Measurements from ENCODE around the gene TAS2R3.
"Not testable (repeated sequence)": the region's sequence is repeated elsewhere in the genome, so short reads cannot be mapped to it uniquely, and the experiment has no call there.

TAS2R3 gene, protein sequence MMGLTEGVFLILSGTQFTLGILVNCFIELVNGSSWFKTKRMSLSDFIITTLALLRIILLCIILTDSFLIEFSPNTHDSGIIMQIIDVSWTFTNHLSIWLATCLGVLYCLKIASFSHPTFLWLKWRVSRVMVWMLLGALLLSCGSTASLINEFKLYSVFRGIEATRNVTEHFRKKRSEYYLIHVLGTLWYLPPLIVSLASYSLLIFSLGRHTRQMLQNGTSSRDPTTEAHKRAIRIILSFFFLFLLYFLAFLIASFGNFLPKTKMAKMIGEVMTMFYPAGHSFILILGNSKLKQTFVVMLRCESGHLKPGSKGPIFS

DNA sequence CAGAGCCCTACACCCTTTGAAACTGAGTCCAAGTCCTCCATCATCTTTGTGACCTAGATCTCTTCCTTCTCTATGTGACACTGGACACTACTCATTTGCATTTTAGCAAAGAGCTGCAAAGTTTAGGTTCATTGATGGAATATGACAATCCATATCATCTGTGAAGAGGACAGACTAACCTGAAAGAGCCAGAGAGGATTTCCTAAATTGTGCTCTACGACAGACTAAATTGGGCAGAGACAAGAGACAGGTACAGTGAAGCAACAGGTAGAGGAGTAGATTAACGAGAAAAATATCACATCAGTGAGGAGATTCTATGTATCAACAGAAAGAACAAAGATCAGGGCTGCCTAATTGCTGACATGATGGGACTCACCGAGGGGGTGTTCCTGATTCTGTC is at the start of gene TAS2R3:
TSS of gene TAS2R3 (plus strand) at position 301 of the 400 bp plus-strand sequence. CDS start at position 363, 62 bp downstream.
- no peak for FAIRE-seq

DNA sequence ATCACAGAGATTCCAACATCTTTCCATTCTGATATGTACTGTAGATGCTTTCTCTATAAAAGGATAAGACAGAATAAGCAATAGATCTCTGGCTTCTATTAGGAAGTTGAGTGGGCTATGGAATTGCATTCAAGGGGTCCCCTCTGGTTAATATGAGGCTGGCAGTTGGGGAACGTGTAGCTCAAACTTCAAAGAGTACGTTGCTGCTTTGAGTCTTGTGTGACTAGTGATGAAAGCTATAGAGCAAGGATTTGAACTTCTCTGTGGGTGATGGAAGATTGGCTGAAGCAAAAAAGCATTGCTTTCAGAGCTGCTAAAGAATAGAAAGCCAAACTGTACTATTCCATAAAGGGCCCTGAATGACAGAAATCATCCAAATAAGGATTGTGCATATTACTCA is 49.3 kb upstream of the TAS2R3 start:
- no peak for FAIRE-seq

DNA sequence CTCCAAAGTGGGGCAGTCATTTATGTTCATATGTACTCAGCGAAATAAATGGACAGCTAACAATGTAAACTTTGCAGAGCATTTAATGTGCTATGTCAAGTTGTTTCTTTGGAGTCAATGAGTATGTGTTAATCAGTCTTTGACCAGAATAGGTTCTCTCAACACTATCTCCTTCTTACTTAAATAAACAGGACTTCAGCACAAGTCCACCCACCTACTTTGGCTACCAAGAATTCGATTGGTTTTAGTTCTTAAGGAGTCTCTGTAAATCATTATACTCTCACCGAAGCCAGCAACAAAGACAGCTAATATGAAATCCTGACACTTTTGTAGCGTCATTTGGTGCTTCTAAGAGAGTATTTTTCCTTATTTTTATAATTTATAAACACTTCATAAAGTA is 48.9 kb upstream of the TAS2R3 start:
- no peak for FAIRE-seq

DNA sequence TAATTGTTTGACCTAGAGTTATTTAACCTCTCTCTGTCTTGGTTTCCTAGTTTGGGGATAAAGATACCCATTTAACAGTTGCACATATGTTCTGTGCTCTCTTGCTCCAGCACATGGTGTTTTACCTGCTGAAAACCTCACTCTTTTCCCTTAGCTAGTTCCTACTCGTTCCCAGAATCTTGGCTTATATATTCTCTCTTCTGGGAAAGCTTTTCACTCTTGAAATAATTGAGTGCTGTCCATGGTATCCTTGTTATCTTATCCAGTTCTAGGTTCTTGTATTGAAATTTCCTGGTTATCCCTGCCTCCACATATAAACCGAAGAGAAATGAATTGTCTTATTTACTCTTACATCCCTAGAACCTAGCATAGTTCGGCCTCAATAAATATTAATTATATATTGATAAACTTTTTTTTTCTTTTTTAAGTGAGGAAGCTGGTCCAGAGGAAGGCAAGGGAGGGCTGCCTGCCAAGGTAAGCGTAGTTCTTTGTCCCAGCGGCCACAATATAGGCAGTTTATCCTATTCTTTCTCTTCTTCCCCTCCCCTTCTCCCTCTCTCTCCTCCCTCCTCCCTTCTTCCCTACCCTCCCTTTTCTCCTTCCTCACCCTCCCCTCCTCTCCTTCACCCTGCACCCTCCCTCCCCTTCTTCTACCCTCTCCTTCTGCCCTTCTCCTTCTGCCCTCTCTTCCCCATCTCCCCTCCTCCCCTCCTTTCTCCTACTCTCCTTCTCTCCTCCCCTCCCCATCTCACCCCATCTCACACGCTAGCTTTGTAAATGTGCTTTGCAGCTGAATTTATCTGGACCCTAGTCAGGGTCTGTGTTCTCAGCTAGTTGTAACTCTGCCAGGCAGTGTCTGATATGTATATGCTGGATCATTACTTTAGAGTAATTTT is 47.9 kb upstream of the TAS2R3 start:
- FAIRE-seq, result no peak

DNA sequence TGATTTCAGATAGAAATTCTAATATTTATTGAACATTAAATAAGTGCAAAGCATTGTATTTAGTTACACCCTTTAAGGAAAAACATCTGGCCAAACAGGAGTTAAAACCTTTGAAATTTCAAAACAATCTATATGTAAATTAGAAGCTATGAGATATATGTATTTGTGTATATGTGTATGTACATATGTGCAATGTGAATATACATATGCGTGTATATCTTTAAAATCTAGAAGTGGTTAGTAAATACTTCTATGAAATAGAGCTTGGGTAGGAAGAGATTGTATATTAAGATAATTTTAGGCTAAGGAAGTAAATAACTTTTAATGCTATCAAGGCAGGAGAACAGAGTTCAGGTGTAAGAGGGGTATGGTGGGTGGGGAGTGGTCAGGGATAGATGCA is 46.4 kb upstream of the TAS2R3 start:
- FAIRE-seq, result no peak

DNA sequence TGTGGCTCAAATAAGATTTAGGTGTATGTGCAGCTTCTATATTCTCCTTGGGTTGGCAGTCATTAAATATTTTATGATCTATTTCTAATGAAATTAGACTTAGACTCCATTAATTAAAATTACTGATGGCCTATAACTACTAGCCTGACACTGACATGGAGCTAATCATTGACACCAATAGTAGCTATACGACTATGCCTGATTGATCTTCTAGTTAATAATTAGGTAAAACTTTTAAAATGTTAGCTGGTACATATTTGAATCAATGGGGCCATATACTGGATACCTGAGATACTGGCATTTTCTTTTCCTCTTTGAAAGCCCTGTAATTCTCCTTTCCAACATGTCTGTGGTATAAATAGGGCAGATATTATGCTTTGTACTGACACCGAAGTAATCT is 41.4 kb upstream of the TAS2R3 start:
- no peak for FAIRE-seq

DNA sequence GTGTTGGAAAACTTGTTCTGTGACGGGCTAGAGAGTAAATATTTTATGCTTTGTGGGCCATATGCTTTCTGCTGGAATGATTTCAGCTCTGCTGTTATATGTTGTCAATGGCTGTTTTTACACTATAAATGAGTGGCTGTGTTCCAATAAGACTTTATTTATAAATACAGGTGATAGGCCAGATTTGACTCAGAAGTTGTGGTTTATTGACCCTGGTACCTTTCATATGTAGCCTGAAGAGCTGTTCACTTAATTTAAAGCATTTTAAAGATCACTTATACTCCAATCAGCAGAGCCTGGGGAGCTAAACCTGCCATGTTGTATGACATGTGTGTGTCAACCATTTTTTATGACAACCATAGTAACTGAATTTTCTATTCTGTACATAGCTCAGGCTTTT is 34.9 kb upstream of the TAS2R3 start:
- no peak for FAIRE-seq

DNA sequence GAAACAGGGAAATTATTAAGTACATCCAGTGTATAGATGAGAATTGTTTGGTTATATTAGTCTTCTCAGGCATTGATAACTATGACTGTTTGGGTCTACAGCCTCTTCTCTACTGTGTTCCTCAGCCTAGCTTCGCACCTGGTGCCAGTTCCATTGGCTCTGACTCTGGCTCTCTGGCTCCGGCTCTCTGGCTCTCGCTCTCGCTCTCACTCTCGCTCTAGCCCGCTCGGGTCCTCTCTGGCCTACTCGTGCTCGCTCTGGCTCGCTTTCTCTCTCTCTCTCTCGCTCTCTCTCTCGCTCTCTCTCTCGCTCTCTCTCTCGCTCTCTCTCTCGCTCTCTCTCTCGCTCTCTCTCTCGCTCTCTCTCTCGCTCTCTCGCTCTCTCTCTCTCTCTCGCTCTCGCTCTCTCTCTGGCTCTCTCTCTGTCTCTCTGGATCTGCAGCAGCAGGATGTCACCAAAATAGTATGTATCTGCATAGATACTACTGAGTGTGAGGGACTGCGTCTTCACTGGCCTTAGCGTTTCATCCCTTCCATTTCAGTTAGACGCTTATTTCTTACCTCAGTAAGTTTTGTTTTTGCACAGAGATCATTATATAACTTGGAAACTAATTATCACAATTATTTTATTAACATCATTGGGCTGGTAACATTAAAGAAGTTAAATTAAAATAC is 32.3 kb upstream of the TAS2R3 start:
- no peak for FAIRE-seq

DNA sequence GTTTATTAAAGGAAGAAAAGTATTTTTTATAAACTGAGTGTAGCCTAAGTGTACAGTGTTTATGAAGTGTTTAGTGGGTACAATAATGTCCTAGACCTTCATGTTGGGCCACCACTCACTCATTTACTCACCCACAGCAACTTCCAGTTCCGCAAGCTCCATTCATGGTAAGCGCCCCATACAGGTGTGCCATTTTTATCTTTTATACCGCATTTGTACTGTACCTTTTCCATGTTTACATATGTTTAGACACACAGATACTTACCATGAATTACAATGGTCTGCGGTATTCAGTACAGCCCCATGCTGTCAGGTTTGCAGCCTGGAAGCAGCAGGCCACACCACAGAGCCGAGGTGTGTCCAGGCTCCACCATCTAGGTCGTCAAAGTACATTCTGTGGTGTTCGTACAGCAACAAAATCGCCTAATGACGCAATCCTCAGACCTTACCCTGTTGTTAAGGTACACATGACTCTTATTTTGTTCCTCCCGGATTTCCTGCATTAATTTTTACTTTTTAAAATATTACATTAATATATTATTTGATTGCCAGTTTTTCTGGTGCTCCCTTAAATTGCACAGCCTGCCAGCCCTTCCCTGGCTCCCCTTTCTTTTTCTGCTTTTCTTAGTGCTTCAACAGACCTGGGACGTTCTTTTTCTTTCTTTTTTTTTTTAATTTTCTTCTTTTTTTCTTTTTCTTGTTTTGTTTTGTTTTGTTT is 26.6 kb upstream of the TAS2R3 start:
- FAIRE-seq, result no peak

DNA sequence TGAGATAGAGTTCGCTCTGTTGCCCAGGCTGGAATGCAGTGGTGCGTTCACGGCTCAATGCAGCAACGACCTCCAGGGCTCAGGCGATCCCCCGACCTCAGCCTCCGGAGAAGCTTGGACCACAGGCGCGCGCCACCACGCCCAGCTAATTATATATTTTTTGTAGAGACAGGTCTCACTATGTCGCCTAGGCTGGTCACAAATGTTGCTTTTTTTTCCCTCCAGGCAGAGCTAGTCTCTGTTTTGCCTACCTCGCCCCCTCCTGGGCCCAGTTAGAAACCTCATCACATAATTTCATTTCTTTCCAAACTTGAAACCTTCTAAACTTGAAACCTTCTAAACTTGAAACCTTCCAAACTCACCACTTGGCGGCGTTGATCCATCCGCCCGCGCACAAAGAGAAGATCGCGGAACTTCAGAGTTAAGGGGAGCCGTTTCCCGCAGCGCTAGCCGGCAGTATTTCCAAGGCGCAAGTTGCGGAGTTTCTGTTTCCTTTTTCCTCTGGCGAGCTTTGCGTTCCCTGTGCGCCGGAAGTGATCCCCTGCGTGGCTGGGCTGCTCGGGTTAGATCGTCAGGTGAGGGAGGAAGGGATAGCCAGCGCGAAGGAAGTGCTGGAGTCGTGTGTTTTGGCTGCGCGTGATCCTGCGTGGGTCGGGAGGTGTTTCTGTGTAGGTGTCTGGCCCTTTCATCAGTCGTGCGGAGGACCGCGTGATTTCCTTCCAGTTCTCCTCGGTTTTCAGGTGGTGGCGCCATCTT is 25.9 kb upstream of the TAS2R3 start, which contains the start of gene SSBP1:
TSS of gene SSBP1 (plus strand) at position 523 of the 756 bp plus-strand sequence. CDS start 809 bp downstream, outside the sequence.
- FAIRE-seq, result peak; percentile 93

DNA sequence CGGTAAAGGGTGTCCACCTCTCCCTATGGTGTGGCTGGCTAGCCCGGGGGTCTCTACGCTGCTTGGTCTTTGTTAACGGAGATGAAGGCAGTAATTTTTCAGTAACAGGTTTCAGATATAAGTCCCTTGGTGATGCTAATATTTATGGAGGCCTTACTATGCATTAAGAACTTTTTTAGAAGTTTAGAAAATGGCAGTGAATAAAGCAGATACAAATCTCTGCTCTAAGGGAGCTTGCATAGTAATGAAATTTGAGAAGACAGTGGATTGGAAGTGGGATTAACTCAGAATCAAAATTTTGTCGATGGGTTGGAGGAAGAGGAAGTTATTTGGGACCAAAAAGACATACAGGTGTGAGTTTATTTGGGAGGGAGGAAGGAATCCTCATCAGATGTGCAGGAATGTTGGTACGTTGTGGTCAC is 25.3 kb upstream of the TAS2R3 start:
- FAIRE-seq, result no peak

DNA sequence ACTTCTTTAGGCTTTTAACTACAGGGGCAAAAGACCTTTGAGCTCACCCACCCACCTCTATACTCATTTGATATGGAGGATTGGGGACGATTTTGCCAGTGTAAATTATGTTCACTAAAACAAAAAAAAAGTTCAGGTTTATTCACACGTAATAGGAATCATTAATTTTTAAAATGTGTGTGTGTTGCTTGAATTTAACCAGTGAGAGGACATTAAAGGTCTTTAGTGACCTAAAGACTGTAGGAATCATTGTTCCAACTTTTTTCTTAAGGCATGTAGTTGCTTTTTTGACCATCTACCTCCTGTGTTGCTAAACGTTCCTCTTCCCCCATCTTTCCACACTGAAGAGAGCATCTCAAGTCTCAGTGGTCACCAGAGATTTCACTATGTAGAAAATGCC is 24.6 kb upstream of the TAS2R3 start:
- FAIRE-seq, result no peak

DNA sequence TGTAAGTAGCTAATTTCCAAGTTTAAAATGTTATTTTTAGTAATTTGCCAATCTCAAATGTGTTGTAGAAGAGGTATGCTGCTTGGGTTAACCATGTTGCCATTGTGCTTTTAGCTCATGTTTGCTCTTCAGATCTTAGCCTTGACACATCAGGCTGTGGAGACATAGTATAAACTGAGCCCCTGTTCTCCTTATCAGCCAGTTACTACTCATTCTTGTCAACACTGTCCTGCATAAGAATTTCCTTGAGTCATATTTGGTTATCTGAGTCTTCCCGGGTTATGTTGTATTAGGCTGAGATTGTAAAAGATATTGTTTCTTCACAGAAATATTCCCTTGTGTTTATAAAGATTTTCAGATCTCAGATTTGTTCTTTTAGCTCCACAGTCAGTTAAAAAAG is 21.7 kb upstream of the TAS2R3 start:
- FAIRE-seq, result no peak

DNA sequence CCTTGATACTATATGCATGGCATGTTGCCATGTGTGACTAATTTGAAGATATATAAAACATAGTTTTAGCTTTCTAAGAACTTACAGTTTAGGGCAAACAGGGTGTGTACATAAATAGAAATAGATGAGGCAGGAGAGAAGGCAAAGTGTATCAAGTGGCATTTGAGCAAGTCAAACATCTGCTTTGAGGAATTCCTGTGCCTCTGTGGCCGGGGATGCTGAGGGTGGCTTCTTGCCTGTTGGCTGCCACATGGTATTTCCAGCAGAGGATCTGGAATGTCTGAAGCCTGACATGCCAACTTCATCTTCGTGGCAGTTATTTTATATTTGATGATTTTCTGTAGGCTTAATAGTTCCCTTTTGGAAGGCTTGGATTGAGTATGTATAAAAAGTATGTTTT is 19.8 kb upstream of the TAS2R3 start:
- FAIRE-seq, result no peak

DNA sequence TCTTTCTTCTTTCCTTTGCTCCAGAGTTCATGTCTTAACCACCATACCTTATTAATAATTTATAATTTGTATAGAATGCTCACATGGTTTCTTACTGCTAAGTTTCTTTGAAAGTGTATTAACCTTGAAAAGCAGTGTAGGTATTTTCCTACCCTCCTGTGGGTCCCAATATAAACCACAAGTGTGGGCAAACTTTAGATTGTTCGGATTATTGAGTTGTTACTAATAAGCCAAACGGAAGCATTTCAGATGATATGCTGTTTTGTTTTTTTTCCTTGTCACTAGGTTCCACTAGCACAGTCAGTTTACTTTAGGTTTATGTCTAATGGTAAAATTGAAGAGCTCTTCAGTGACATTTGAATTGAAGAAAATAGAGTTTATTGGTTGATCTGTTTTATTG is 15.5 kb upstream of the TAS2R3 start:
- no peak for FAIRE-seq

DNA sequence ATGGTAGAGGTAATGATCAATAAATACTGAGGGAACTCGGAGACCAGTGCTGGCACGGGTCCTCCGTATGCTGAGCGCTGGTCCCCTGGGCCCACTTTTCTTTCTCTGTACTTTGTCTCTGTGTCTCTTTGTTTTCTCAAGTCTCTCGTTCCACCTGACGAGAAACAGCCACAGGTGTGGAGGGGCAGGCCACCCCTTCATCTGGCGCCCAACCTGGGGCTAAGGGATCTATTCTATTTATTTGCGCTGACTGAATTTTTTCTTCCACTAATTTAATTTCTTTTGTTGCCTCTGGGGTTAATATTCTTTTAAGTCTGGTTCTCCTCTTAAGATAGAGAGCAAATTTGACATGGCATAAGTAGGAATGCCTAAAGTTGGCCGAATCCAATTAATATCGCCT is 12.0 kb upstream of the TAS2R3 start:
- not testable (repeated sequence) for FAIRE-seq

DNA sequence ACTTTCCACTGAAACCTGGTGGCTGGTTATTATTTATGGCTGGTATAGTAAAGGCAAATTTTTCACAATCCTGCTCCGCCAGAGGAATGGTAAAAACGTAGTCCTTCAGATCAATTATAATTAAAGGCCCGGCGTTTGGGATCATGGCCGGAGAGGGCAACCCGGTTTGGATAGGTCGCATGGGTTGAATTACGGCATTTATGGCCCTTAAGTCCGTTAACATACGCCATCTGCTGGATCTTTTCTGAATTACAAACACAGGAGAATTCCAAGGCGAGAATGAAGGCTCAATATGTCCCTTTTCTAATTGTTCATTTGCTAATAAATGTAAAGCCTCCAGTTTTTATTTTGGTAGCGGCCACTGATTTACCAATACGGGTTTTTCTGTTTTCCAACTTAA is 11.3 kb upstream of the TAS2R3 start:
- FAIRE-seq, result no peak

DNA sequence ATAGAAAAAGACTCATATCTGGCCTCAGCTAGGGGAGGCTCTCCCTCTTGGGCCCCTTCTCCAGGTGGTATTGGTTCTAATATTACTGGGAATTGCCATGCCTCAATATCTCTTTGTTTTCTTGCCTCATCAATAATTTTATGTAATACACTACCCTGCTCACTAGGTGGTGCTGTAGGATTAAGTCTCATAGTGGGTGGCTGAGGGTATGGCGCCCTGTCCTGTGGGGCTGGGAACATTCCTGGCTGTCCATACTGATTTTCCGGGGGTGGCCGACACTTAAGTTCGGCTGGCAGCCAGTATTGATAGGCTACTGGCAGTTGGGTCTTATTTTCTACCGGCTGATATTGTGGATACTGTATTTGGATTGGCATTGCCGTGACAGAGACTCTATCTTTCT is 9.0 kb upstream of the TAS2R3 start:
- FAIRE-seq, result no peak

DNA sequence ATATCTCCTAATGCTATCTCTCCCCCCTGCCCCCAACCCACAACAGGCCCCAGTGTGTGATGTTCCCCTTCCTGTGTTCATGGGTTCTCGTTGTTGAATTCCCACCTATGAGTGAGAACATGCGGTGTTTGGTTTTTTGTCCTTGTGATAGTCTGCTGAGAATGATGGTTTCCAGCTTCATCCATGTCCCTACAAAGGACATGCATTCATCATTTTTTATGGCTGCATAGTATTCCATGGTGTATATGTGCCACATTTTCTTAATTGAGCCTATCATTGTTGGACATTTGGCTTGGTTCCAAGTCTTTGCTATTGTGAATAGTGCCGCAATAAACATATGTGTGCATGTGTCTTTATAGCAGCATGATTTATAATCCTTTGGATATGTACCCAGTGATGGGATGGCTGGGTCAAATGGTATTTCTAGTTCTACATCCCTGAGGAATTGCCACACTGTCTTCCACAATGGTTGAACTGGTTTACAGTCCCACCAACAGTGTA is 6.2 kb downstream of the TAS2R3 start:
- FAIRE-seq, result not testable (repeated sequence)

DNA sequence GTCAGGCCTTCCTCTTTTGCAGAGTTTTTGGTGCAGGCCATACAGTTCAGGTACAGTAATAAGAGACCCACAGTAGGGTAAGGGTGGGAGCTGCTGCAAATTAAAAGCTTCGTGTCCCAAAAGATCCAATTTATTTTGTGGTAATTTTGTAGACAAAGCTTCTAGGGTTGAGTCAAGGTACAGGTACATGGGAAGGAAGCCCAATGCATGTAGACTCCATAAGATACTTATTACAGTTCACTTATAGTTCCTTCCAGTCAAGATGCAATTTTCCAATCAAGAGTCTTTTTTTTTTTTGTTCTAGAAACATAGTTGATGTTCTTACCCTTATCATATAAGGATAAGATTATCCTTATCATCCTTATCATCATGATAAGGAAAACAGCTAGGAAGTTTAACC is 12.5 kb downstream of the TAS2R3 start, which contains the start of gene TAS2R4:
TSS of gene TAS2R4 (plus strand) at position 301 of the 400 bp plus-strand sequence. CDS start 1,815 bp downstream, outside the sequence.
- no peak for FAIRE-seq

DNA sequence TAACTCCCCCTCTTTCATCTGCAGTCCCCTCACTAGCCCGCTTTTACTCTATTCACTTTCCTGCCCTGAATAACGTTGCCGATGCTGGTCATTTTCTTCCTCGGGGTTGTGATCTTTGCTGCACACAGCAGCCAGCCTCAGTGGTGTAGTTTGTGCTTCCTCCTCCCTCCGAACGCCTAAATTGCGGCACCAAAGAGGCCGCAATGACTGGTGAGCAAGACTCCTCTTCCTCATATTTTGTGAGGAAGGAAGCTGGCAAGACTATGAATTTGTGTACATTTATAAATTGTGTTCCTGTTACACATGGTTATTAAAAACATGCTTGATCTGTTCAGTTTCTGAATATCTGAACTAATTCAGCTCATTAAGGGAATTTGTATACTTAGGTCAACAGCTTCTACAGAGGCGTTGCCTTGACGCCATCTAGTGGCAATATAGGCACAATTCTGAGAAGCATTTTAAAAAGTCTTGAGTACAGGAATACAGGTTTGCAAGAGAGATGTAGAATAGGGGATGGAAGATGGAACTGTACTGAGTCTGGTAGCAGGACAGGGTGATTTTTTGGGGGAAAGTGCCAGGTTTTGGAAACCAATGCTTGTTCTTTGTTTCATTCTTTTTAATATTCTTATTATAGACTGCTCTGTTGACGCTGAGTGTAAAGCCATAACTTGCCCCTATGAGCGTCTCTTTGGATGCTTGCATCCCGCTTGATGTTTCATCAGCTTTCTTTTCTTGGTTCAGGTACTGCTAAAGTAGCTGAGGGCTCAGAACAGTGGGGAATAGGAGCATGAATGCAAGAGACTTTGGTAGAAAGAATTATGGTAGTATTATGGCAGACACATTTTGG is 22.0 kb downstream of the TAS2R3 start:
- FAIRE-seq, result no peak
